Head of caudate nucleus (tissue), 42 donors: Measurements from ENCODE around the gene PSMD13.
A peak's percentile ranks its signal among the peaks of the same experiment; 100 is the strongest.
"Not testable (repeated sequence)": the region's sequence is repeated elsewhere in the genome, so short reads cannot be mapped to it uniquely, and the experiment has no call there.

Experiments used
- DNase-seq, 42 donors: peaks; one replicate each; pipeline versions ENCODE4 v3.0.0 to v3.0.0-alpha.2; 2020 to 2021; ENCODE audit warnings: mixed read lengths in 7 of 42
- intact Hi-C: fragments of 100-400 bp; cut with DNase I; formaldehyde crosslinking; loops from one replicate; pipeline ENCODE4 v1.15.0; 2022

PSMD13 gene

GRCh38 chr11:232783-233565, 3.8 kb upstream of the PSMD13 start:
- DNase-seq: no peak

GRCh38 chr11:235180-235579, 1.6 kb upstream of the PSMD13 start:
- no peak for DNase-seq
- intact Hi-C loops: no loop called here

More at GRCh38 chr11:232783-233565, 3.8 kb upstream of the PSMD13 start:
- intact Hi-C loops: no loop called here

GRCh38 chr11:235609-235996, 1.2 kb upstream of the PSMD13 start:
- intact Hi-C loops: no loop called here
- peak in 3 of 42 donors; percentile 16 to 46 (median 23) for DNase-seq

- intact Hi-C loops: loop anchor here (1.0 kb wide), 1 partner anchor 29 kb away; the partner anchor contains the start of genes BET1L and RIC8A
- peak; percentile 21 to 87 (median 72) for DNase-seq
These were observed 591 bp upstream of the PSMD13 start, which contains the start of gene SIRT3 for GRCh38 chr11:235997-236773. Gene SIRT3, minus strand, starts transcription at chr11:236342. Its CDS starts 14 bp downstream, at chr11:236328.

DNA sequence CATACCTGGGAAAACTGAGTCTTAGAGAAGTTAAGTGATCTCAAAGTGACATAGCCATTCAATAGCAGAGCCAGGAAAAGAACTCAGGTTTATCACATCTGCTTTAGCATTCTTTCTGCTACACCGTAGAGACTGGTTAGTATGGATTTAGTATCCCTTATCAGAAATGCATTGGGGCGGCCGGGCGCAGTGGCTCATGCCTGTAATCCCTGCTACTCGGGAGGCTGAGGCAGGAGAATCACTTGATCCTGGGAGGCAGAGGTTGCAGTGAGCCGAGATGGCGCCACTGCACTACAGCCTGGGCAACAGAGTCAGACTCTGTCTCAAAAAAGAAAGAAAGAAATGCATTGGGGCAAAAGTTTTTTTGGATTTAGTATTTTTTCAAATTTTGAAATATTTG, 1.6 kb downstream of the PSMD13 start:
- intact Hi-C loops: not testable (repeated sequence)
- peak in 1 of 42 donors; percentile 25 for DNase-seq

DNA sequence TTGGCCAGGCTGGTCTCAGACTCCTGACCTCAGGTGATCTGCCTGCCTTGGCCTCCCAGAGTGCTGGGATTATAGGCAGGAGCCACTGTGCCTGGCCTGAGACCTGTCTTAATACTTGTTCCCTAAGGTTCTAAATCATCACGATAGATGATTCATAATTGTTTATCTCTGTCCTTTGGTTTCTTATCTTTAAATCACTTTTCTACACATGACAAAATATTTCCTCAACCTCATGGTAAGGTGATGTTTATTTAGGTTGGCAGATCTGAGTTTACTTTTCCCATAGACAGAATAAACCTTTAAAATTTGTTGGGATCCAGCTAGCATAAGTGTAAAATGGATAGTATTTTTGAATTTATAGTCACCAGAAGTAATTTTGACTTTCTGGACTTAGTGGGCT, 3.5 kb downstream of the PSMD13 start:
- intact Hi-C loops: no loop called here
- no peak for DNase-seq

DNA sequence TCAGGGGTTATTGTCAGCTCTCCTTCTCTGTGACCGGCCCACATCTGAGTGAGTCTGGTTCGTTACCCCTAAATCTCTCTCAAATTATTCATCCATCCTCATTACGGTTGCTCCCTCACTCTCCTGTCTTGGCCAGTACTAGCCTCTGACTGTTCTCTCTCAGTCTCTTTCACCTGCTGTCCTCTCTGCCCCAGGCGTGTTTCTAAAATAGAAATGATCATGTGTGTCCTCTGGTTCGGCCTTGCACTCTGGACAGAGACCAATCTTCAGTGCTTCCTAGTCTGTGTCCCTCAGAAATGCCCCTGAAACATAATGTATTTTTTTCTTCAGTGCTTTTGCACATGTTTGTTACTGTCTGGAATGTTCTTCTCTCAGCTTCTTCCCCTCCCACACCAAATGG, 4.9 kb downstream of the PSMD13 start:
- no peak for DNase-seq

DNA sequence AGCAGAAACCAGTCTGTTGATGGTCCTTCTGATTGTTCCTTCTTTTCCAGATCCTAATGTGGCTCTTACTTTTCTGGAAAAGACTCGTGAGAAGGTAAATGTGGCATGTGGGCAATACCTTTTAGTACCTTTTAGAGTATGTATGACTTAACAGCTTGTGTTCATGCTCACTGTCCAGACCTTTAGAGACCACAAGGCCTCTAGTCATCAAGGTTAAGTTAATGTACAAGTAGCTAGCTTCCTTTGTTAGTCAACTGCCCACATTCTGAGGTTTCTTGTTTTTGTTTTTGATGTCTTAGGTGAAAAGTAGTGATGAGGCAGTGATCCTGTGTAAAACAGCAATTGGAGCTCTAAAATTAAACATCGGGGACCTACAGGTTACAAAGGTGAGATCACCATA, 7.6 kb downstream of the PSMD13 start:
- no peak for DNase-seq

More for the DNA sequence above, 4.9 kb downstream of the PSMD13 start:
- intact Hi-C loops: no loop called here

GRCh38 chr11:249062-249461, 12.3 kb downstream of the PSMD13 start:
- DNase-seq: peak in 1 of 42 donors; percentile 7
- intact Hi-C loops: no loop called here

More for the DNA sequence above, 7.6 kb downstream of the PSMD13 start:
- intact Hi-C loops: no loop called here

GRCh38 chr11:250274-250673, 13.5 kb downstream of the PSMD13 start:
- peak in 1 of 42 donors; percentile 12 for DNase-seq
- intact Hi-C loops: no loop called here

GRCh38 chr11:250740-251299, 14.0 kb downstream of the PSMD13 start:
- peak; percentile 14 to 82 (median 62) for DNase-seq
- intact Hi-C loops: no loop called here

GRCh38 chr11:251550-251949, 14.8 kb downstream of the PSMD13 start:
- peak in 1 of 42 donors; percentile 10 for DNase-seq
- intact Hi-C loops: no loop called here

GRCh38 chr11:252666-253065, 15.9 kb downstream of the PSMD13 start:
- intact Hi-C loops: no loop called here
- DNase-seq: peak in 1 of 42 donors; percentile 33

DNA sequence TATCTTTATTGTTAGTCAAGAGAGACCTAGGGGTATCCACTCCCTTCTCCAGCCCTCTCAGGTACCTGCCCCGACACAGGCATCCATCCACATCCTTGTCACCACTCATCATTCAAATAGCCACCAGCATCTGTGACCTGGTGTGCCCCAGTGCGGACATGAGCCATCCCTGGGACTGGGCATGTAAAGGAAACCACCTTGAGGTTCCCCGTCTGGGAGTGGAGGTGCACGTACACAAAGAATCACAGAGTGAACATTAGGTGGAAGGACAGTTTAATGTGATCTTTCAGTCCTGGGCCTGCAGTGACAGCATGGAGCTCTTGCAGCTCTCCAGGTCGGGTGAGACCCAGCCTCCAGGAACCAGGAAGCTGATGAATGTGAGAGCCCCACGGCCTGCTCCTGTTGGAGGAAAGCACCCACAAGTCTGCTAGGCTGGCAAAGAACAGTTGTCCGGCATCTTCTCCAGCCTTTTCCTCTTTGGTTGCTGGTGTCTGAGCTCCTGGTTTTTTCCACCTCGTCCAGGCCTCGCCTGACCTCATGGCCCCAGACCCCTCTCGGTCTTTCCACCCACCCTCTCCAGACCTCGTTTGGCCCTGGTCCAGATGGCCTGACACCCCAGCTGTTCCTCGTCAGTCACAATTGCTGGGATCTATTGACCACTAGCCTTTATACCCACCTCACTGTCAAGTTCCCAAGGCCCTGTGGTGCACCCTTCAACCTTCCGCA, 16.5 kb downstream of the PSMD13 start:
- intact Hi-C loops: no loop called here
- DNase-seq: peak in 1 of 42 donors; percentile 38

GRCh38 chr11:253886-254270, 17.1 kb downstream of the PSMD13 start:
- intact Hi-C loops: no loop called here

GRCh38 chr11:255176-255575, 18.4 kb downstream of the PSMD13 start:
- intact Hi-C loops: no loop called here
- DNase-seq: peak in 1 of 42 donors; percentile 7

More at GRCh38 chr11:253886-254270, 17.1 kb downstream of the PSMD13 start:
- peak in 2 of 42 donors; percentile 33 to 38 for DNase-seq

DNA sequence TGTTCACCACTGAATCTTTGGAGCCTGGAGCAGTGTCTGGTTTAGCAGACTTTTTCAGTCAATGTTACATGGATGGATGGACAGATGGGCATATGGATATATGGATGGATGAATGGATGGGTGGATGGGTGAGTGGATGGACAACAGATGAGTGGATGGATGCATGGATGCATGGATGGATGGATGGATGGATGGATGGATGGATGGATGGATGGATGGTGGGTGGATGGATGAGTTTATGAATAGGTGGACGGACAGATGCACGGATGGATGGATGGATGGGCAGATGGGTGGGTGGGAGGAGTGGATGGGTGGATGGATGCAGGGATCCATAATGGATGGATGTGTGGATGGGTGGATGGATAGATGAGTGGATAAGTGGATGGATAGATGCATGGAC, 19.0 kb downstream of the PSMD13 start:
- DNase-seq: peak in 1 of 42 donors; percentile 8
- intact Hi-C loops: no loop called here

DNA sequence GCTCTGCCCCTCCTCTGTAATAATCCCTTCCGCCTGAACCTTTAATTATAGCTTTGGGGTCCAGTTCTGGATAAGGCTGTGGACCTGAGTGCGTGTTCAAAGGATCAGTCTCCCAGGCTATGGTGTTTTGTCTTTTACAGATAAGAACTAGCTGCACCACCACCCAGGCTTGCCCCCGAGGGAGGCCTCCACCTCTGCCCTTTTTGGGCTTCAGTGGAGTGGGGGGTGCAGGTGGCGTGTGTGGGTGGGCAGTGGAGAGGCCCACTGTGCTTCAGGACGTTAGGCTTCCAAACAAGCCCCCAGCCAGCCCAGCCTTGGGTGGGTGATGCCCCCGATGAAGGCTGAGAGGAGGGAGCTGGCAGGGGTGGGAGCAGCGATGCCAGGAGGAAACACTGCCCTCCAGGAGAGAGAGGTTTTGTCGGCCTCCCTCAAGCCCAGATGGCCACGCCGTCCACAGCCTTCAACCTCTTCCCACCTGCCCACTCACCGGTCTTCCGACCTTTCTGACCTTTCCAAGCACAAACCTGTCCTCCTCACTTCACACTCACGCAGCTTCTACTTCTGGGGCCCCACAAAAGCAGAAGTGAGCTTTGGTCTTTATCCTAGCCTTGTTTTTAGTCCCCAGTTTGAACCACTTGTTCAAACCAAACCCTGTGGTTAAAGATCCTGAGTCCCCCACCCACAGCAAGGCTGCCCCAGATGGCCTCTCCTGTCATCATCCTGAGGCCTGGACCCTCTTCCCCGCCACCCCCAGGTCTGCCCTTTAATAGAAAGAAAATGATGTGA, 20.4 kb downstream of the PSMD13 start:
- intact Hi-C loops: no loop called here

More for the DNA sequence above, 20.4 kb downstream of the PSMD13 start:
- DNase-seq: peak in 1 of 42 donors; percentile 17
